HG03521 (cell line): Measurements from ENCODE around the gene AGAP3.

Source experiments
- ATAC-seq: cut with Tn5 transposase; IDR thresholded peaks from one replicate; pipeline ENCODE4 v1.9.1; 2021; ENCODE audit warnings: mild to moderate bottlenecking, moderate library complexity; ENCODE audit not compliant: unreplicated experiment

Gene AGAP3

DNA sequence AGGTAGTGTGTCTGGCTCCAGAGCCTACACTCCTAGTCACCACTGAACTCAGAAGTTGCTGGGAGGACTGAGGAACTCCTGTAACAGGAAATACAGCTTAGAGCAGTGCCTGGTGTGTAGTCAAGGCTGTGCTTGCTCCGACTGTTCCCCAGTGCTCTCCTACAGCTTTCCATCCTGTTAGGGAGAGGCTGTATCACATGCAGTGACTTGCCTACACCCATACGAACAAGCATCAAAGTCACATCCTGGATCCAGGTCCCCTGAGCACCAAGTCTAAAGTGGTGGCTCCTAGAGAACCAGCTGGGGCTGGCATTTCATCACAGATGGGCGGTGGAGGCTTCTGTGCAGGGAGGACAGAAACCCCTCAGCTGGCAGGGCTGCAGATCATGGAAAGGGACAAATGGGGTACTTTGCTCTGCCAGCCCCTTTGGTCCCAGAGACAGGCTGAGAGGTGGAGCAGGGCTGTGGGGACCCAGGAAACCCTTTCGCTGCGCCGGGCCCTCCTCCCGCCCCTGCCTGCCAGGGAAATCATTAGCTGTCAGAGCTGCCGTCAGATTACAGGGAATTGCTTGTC lies 93.1 kb downstream of the AGAP3 start:
- no peak for ATAC-seq

- ATAC-seq = no peak
Measured at GRCh38 chr7:151179946-151180345, 93.7 kb downstream of the AGAP3 start.

GRCh38 chr7:151181011-151181431 lies 94.7 kb downstream of the AGAP3 start:
- ATAC-seq = no peak

GRCh38 chr7:151185762-151186639 lies 99.7 kb downstream of the AGAP3 start:
- no peak for ATAC-seq

- no peak for ATAC-seq
Measured at GRCh38 chr7:151186640-151187408, 100.5 kb downstream of the AGAP3 start, which contains the start of gene ASB10. TSS of gene ASB10 (minus strand) at chr7:151187250. CDS start at chr7:151187130, 120 bp downstream.

- no peak for ATAC-seq
Measured at GRCh38 chr7:151187409-151188251, 101.4 kb downstream of the AGAP3 start.

GRCh38 chr7:151188252-151188542 lies 101.9 kb downstream of the AGAP3 start:
- no peak for ATAC-seq

GRCh38 chr7:151189038-151189437 lies 102.8 kb downstream of the AGAP3 start:
- no peak for ATAC-seq

GRCh38 chr7:151191544-151191943 lies 105.3 kb downstream of the AGAP3 start:
- no peak for ATAC-seq

DNA sequence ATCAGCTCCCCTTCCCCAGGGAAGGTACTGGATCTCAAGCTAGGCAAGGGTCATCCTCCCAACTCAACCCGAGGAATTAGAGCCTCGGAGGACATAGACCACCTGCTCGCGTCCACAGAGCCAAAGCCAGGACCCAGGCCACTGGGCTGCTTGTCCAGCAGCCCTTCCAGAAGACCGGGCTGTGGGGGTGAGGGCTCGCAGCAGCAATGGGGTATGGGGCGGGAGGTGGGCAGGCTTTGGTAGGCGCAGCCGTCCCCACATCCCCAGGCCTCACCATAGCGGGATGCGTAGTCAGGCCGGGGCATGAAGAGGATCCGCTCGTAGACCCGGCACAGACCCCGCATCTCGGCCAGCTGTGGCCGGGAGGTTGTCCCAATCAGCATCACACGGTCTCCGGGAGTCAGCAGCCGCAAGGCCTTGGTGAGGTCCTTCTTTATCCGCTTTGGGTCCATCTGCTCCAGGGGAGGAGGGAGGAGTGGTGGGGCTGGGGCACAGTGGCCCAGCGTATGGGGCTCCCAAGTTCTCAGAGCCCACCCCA lies 105.8 kb downstream of the AGAP3 start:
- ATAC-seq = no peak

- ATAC-seq = no peak
Measured at GRCh38 chr7:151193203-151193978, 107.1 kb downstream of the AGAP3 start.
